ENCODE data around the gene FBXW8.

Gene FBXW8

GRCh38 chr12:117000316-117000715, 89.6 kb downstream of the FBXW8 start:
- no peak for DNase-seq

DNA sequence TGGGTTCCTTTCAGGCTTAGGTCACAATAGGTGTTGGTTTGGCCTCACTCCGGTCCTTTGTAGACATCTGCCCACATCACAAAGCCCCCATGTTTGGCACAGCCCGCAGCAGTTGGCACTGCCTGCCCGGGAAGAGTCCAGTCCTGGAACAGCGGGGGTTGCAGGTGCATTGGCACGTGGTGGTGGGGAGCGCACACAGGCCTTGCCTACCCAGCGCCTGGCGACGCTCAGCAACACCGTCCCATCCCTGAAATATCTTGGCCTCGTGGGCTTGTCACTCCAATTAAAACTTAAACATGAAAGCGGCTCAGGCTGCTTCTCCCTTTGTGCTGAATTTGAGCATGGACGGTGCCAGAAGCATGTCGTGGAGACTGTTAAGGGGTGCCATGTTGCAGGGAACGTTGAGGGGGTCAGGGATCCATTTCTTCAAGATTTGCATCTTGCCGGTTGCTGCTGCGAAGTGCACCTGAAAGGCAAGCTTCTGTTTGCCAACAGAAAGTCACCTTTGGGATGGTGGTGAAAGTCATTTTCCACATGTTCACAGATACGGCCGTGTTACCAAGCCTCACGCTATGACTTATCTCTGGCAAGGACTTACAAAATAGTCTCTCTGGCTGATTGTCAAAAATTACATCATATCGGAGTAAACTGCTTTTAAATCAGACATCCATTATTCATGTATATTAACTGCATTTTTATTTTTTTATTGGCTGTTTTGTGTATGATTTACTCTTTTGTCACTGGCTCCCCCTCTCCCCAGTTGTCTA, 91.5 kb downstream of the FBXW8 start:
- no peak for DNase-seq

DNA sequence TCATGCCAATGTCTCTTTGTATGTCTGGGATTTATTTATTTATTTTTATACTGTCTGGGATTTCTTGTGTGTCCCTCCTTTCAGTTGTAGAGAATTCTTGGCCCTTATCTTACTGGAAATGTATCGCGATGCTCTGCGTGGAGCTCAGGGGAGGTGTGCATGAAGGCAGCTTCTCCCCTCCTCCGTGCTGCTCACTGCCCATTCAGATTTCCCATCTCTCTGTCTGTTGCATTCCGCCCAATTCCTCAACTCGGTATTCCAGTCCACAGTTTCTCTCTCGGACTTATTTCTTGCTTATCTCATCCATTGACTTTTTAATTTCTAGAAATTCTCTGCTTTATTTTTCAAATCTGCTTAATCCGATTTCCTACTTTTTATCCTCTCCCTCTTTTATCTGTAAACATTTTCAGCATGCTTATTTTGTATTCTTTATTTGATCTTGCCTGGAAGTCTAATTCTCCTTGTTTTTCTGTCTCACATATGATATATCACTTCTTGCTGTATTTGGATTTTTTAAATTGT, 93.2 kb downstream of the FBXW8 start:
- no peak for DNase-seq

DNA sequence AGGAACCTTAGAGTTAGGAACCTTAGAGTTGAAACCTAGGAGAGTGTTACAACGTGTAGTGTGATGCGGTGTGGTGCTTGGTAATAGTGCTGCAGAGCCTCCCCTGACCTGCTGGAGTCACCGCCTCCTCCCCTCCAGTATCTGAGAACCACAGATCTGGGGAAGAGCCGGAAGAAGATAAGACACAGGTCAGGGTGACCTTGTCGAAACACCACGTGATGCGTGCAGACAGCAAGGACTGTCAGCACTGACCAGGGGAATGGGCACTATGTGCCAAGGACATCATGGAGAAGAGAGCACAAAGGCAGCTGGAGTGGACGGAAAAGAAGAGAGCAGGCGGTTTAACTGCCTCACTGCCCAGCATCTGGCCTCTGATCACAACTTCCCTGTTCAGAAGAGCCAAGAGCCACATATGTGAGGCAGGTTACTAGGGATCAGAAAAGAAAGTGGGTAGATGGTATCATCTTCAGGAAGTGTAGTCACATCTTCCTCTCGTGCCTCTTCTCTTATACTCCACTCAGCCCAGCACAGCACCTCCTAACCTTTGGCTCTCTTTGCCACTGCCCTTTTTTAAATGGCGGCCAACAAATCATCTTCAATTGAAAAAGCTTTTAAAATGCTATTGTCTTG, 94.8 kb downstream of the FBXW8 start:
- DNase-seq: no peak

DNA sequence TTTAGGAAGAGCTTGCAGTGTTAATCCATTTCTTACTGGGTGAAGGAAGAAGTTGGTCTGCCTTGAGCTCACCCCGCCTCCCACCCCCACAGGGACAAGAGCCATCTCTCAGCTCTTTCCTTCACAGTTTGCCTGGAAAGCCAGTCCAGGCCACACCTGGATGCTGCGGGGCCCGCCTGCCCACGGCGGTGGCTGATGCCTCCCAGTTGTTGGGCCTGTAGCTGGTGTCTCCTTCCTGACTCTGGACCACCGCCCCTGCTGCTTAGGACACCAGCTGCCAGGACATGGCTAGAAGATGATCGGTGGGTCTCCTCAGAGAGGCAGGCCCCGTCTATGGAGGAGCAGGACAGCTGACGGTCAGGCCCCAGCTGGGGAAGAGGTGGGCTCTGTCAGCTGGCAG, 95.6 kb downstream of the FBXW8 start:
- DNase-seq: no peak

DNA sequence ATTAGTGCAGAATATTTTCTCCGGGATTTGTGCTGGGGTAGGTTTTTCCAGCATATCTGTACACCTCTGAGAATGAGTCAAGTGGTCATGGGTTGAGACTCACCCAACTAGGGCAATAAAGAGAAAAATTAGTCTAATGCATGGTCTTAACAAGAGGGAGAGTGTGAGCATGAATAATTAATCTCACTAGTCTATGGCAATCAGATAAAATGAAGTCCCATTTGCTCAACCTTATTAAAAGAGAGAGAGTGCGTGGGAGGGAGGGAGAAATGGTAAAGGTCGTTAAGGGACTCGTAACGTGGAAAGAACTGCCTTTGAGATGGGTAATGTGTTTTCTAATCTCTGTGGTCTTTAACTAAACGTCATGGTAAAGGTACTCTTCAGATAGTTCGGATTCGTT, 96.8 kb downstream of the FBXW8 start:
- no peak for DNase-seq

- DNase-seq: no peak
Measured at GRCh38 chr12:117009759-117010158, 99.0 kb downstream of the FBXW8 start.

- no peak for DNase-seq
Measured at GRCh38 chr12:117010693-117011451, 100.1 kb downstream of the FBXW8 start.

DNA sequence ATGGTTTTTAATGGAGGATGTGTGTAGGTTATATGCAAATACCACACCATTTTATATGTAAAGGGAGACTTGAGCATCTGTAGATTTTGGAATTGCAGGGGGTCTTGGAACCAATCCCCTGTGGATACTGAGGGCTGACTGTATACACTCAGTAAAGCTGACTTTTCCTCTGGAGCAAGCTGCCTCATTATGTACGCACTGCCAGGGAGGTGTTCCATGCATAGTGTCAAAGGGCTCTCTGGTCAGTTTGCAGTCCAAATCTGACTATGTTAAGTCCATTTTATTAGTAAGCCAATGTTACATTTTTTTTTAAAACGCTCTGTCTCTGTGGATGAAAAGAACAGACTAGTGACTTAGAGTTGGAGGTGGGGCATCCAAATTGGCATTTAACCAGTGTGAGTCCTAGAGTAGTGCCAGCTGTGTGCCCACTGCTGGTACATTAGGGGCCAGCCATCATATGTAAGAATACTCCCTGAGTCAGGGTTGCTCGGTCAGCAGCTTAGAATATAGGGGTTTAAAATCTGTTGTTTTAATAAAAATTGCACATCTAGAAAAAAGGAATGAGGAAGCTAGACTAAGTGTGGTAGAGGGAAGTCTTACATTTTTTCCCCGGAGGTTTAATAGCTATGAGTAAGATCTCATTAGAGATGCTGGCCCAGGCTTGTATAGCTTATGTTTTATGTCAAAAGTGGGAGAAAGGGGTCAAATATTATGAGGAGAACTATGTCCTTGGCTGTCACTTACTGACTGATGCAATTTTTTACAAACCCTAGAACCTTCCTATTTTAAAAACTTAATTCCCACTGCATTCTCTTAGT, 101.4 kb downstream of the FBXW8 start:
- DNase-seq: no peak

DNA sequence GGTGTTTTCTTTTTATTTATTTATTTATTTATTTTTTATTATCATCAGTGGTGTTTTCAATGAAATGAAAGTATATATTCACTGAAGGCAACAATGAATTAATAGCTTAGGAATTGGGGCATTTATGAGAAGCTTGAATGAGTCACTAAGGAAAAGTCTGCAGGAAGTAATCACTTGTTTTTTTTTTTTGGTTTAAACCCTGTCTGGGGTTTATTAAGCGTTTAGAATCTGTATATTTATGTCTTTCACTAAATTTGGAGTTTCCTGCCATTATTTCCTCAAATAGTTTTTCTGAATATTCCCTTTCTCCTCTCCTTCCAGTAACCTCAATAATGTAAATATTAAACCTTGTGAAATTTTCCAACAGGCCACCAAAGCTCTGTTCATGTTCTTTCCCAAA, 103.0 kb downstream of the FBXW8 start:
- DNase-seq: no peak

DNA sequence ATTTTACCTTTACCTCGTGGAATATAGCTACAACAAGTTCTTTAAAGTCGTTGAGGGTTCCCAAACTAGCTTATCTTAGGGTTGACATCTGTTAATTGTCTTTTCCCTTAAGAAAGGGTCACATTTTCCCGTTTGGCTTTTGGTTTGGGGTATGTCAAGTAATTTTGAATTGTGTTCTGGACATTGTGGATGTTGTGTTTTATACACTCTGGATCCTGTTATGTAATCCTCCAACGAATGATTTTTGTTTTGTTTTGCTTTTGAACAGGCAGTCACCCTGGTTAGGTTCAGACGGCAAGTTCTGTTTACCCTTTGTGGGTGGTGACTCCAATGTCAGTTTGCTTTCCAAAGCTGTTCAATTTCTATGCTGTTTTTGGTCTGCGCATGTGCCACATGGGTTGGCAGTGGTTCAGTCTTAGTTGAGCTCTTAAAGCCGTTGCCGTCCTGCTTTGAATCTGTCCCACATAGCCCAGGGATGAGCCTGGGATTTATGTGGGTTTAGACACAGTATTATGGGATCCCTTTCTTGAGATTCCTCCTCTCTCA, 103.7 kb downstream of the FBXW8 start:
- DNase-seq: no peak

GRCh38 chr12:117015811-117016210, 105.1 kb downstream of the FBXW8 start:
- no peak for DNase-seq

DNA sequence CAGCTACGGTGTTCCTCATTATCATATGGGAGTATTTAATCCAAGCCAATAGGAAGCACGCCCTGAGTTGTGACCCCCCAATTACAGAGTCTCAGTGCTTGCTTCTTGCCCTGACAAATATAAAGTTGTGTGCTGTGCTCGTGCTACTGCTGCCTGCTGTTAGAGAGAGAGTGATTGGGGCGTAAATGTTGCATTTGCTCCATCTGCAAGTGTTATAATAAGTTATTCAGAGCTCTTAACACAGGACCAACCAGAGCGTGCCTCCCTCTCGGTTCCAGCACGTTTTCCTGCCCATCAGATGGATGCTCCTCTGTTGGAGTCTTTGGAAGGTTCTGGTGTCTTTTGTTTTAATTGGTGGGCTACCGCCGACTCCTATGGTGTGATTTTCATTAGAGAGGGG, 107.1 kb downstream of the FBXW8 start:
- DNase-seq: no peak

DNA sequence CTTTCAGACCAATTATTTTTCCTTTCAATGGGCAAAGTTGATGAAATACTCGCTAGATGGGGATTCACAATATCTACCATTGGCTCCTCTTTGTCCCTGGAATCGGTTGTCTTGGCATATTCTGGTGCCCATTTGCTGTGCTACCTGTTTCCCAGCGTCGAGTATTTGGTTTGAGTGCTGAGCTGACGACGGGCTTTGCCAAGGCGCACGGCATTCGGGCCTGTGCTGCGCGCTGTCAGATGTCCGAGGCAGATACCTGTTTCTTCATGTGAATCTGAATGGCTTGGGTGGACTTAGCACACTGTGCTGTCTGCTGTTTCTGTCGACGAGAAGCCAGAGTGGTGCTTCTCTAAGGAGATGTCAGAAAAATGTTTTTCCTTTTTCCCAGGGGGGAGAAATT, 107.5 kb downstream of the FBXW8 start:
- DNase-seq: no peak

DNA sequence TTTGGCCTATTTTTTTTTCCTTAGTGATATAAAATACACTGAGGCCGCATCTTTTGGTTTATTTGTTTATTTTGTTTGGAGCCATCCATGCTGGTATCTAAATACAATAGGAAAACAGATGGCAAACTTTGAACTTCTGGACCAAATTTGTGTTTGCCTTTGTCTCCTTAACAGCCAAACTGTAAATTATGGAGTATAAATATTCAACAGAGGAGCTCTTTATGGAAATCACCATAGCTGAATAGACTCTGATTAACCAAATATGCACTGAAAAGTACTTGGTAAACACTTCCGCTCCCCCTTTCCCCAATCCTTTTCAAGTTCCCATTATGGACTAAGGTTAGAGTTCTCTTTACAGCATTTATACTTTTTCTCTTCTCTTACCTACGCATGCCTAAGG, 107.9 kb downstream of the FBXW8 start:
- no peak for DNase-seq

GRCh38 chr12:117019866-117020265, 109.1 kb downstream of the FBXW8 start:
- no peak for DNase-seq

- no peak for DNase-seq
Measured at GRCh38 chr12:117020536-117021220, 109.9 kb downstream of the FBXW8 start.

GRCh38 chr12:117022465-117022864, 111.7 kb downstream of the FBXW8 start:
- DNase-seq: no peak

DNA sequence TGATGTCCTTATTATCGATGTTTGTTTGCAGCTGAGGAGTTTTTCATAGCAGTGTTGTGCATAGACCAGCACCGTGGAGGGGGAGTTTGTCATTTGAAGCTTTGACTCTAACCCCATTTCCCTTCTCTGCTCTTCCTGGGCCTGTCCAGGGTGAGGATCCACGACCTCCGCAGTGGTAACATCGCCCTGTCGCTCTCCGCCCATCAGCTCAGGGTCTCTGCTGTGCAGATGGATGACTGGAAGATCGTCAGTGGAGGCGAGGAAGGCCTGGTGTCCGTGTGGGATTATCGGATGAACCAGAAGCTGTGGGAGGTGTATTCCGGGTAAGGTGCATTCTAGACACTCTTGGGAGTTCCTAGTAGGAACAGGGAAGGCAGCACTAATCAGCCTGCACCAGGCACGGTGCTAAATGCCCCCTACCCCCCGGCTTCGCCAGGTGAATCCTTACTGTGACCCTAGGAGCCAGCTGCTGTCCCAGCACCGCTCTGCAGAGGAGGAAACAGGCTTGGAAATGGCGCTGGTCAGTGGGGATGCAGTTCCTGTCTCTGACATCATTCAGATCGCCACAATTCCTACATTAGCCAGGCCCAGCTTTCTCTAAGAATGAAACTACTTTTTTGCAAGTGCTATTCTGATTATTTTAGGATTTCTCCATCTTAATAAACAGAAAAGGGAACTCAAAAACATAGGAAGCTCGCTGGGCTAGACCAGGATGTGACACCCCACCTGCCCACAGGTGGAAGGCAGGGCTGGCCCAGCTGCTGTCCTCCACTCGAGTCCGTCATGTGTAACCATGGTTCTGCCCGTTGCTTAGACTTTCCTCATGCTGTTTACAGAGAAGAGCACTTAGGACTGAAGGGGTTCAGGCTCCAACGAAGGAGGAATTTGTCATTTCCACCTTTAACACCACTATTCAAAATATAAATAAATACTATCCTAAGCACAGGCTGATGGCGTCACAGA, 113.5 kb downstream of the FBXW8 start:
- DNase-seq: no peak

DNA sequence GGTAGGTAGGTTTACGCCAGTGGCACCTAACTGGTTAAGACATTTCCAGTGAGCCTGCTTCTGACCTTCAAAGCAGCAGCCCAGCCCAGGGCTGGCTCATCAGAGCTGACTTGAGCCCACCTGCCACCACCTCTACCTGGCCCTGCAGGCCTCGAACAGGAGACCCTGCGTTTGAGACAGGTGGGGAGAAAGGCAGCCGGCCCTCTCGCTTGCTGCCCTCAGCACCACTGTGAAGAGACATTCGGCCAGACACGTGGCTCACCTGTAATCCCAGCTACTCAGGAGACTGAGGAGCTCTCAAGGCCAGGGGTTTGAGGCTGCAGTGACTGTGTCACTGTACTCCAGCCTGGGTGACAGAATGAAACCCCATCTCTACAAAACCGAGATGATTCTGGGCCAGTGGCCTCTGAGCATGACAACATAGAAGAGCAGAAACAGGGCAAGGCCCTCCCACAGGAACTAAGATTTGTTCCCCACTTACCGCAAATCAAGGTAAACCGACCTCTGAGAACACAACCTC, 114.3 kb downstream of the FBXW8 start:
- DNase-seq: no peak

Data from stimulated activated CD4-positive, alpha-beta T cell treated with anti-CD3 and anti-CD28 coated beads, Interleukin-15, amount 100 ng/mL, for 24 hours (primary cell).